HFFc6 (cell line): ENCODE data around the gene SHISAL2A. TPM values are rescaled to one million over a fixed set of nuclear protein-coding genes. Genes with fewer than 3 reads are reported as not detected.
"Not testable (repeated sequence)": the region's sequence is repeated elsewhere in the genome, so short reads cannot be mapped to it uniquely, and the experiment has no call there.

Experiments used
- DNase-seq: peaks from one replicate; pipeline ENCODE4 v3.0.0-alpha.2; 2018
- H3K27ac Mint-ChIP-seq: 2 replicates; pipeline ENCODE4 v1.8.0; 2020; ENCODE audit warnings: mild to moderate bottlenecking, mixed read lengths
- H3K27me3 Mint-ChIP-seq: 2 replicates; pipeline ENCODE4 v1.8.0; 2021; ENCODE audit warnings: mild to moderate bottlenecking, moderate library complexity, mixed read lengths; ENCODE audit not compliant: insufficient read depth
- H3K36me3 Mint-ChIP-seq: 2 replicates; pipeline ENCODE4 v1.8.0; 2021; ENCODE audit warnings: low read depth, mixed read lengths
- H3K4me1 Mint-ChIP-seq: 2 replicates; pipeline ENCODE4 v1.8.0; 2020; ENCODE audit warnings: low read depth, mixed read lengths
- H3K4me3 Mint-ChIP-seq: 2 replicates; pipeline ENCODE4 v1.8.0; 2020; ENCODE audit warnings: mild to moderate bottlenecking, moderate library complexity, mixed read lengths
- H3K9me3 Mint-ChIP-seq: 2 replicates; pipeline ENCODE4 v1.8.0; 2020; ENCODE audit warnings: mild to moderate bottlenecking, mixed read lengths
- CTCF ChIP-seq: fragments of 200-600 bp; sonication (generic); IDR thresholded peaks from 2 replicates; pipeline ENCODE4 v1.5.0; 2021; ENCODE audit warnings: antibody characterized with exemption, mild to moderate bottlenecking
- total RNA-seq, 6 experiments: library from RNA; stranded (reverse); fragmentation: NEBNext Ultra II Directional; extraction: Animal tissue kit (Norgen Biotek cat#: 25700); gene quantifications; 2 replicates in 1 of 6; 3 replicates in 5 of 6; pipeline ENCODE4 v1.2.3, GENCODE V29; 2021

Gene SHISAL2A
- total RNA-seq, 6 experiments from 2014 or later, result not detected

- H3K4me3 Mint-ChIP-seq, result no peak overlapping the region
- DNase-seq, result no peak
- peaks cover 6% of the 10 kb centered on the region for H3K4me1 Mint-ChIP-seq
- H3K36me3 Mint-ChIP-seq, result peaks cover 26% of the 10 kb centered on the region
- no peak overlapping the region for H3K27ac Mint-ChIP-seq
- TF ChIP-seq CTCF, result no peak
- no peaks in the 10 kb centered on the region; the same call in 1 of the 2 replicates for H3K27me3 Mint-ChIP-seq
- H3K9me3 Mint-ChIP-seq, result no peaks in the 10 kb centered on the region
These were observed 50.5 kb downstream of the SHISAL2A start for GRCh38 chr1:52683367-52683940.

DNA sequence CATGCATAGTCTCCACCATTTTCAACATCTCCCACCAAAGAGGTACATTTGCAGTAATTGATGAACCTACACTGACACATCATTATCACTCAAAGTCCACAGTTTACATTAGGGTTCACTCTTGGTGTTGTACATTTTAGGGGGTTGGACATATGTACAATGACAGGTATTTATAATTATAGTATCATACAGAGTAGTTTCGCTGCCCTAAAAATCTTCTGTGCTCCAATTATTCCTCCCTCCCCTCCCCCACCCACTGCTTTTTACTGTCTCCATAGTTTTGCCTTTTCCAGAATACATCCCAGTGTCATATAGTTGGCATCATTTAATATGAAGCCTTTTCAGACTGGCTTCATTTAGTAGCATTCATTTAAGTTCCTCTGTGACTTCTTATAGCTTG, 51.6 kb downstream of the SHISAL2A start:
- no peak for TF ChIP-seq CTCF
- Mint-ChIP-seq H3K27ac (no peak overlapping the region), H3K4me1 (peaks cover 6% of the 10 kb centered on the region), H3K4me3 (no peak overlapping the region), H3K9me3 (no peaks in the 10 kb centered on the region), H3K27me3 (no peaks in the 10 kb centered on the region; the same call in 1 of the 2 replicates), H3K36me3 (peaks cover 26% of the 10 kb centered on the region)
- no peak for DNase-seq

DNA sequence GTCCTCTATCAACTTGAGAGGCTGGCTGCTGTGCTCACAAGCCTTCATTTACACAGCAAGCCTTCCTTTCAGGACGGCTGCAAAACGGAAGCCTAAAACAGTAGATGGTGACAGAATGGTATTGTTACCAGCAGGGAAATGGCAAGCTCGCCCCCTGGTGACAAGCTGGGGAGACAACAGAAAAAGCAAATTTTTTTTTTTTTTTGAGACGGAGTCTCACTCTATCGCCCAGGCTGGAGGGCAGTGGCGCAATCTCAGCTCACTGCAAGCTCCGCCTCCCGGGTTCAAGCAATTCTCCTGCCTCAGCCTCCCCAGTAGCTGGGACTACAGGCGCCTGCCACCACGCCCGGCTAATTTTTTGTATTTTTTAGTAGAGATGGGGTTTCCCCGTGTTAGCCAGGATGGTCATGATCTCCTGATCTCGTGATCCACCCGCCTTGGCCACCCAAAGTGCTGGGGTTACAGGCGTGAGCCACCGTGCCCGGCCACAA, 53.3 kb downstream of the SHISAL2A start:
- H3K27ac Mint-ChIP-seq, H3K4me1 Mint-ChIP-seq, H3K9me3 Mint-ChIP-seq, H3K4me3 Mint-ChIP-seq, H3K27me3 Mint-ChIP-seq: not testable (repeated sequence)
- H3K36me3 Mint-ChIP-seq, result peaks cover 26% of the 10 kb centered on the region
- peak; percentile 48 for DNase-seq
- TF ChIP-seq CTCF, result peak; percentile 92

GRCh38 chr1:52686830-52687229, 53.9 kb downstream of the SHISAL2A start:
- H3K4me1 Mint-ChIP-seq, result peaks cover 7% of the 10 kb centered on the region
- no peaks in the 10 kb centered on the region; the same call in 1 of the 2 replicates for H3K27me3 Mint-ChIP-seq
- no peaks in the 10 kb centered on the region for H3K9me3 Mint-ChIP-seq
- H3K27ac Mint-ChIP-seq, result no peak overlapping the region
- no peak overlapping the region for H3K4me3 Mint-ChIP-seq
- no peak for DNase-seq
- no peak for TF ChIP-seq CTCF
- H3K36me3 Mint-ChIP-seq, result peaks cover 30% of the 10 kb centered on the region

DNA sequence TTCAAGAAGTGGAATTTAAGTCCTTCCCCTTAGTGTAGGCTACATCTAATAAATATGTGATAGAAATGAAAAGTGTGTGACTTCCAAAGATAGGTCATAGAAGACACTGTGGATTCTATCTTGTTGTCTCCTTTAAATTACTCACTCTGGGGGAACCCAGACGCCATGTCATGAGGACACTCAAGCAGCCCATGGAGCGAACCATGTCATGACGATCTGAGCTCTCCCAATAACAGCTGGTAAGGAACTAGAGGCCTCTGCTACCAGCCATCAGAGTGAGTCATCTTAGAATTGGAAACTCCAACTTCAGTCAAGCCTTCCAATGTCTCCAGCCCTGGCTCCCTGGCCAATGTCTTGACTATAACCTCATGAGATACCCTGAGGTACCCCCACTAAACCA, 58.9 kb downstream of the SHISAL2A start:
- Mint-ChIP-seq H3K36me3 (peaks cover 34% of the 10 kb centered on the region), H3K4me1 (peaks cover 15% of the 10 kb centered on the region; the same call in 1 of the 2 replicates), H3K27ac (peak overlapping the region; percentile 42; the same call in 1 of the 2 replicates), H3K27me3 (no peaks in the 10 kb centered on the region; the same call in 1 of the 2 replicates), H3K4me3 (no peak overlapping the region), H3K9me3 (no peaks in the 10 kb centered on the region)
- no peak for TF ChIP-seq CTCF
- DNase-seq, result no peak
